GM18502 (cell line): Measurements from ENCODE around the gene TRPC4.

ENCODE experiments used
- ATAC-seq: cut with Tn5 transposase; IDR thresholded peaks from one replicate; pipeline ENCODE4 v1.9.1; 2021; ENCODE audit warnings: mild to moderate bottlenecking; ENCODE audit not compliant: unreplicated experiment, poor library complexity

The TRPC4 gene

DNA sequence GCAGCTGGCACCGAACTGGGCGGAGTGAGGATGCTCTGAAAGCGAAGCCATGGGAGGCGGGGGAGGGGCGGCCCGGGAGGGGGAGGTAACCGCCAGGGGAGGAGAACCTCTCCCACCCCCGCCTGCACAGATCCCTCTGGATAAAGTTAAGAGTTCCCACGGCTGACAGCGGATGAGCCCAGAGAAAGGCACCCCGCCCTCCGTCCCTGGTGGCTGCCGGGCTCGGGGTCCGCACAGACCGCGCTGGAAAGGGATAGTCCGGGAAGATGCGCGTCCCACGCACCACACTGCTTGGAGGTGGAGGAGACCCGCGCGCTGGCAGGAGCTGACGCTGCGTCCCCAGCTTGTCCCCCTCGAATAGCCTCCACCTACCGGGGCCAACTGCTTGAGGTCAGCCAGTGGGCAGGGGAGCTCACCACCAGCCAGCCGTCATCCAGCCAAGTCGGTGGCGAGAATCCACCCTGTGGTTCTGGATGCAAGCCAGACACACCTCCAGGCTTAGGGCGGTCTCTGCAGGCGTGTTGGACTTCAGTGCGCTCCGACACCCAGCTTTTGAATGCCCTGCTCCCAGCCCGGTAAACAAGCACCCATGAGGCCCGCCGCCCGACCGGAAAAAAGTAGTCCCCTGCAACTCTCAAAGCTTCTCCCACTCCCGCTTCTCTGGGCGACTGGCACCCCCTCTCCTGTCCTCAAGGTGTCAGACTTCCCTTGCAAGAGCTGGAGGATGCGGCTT lies at the start of gene TRPC4:
TSS of gene TRPC4 (minus strand) at position 17 of the 733 bp plus-strand sequence. CDS start 86,439 bp downstream, outside the sequence.
- ATAC-seq: no peak

DNA sequence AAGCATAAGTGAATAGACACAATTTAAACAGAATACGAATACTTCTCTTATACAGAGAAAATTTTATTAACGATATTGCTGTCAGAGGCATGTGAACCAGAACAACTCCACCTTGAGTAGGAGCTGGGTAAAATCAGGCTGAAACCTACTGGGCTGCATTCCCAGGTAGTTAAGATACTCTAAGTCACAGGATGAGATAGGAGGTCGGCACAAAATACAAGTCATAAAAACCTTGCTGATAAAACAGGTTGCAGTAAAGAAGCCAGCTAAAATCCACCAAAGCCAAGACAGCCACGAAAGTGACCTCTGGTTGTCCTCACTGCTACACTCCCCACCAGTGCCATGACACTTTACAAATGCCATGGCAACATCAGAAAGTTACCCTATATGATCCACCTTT lies 49.2 kb upstream of the TRPC4 start:
- ATAC-seq: no peak

- ATAC-seq: no peak
These were observed 48.6 kb upstream of the TRPC4 start for GRCh38 chr13:37918116-37918714.

DNA sequence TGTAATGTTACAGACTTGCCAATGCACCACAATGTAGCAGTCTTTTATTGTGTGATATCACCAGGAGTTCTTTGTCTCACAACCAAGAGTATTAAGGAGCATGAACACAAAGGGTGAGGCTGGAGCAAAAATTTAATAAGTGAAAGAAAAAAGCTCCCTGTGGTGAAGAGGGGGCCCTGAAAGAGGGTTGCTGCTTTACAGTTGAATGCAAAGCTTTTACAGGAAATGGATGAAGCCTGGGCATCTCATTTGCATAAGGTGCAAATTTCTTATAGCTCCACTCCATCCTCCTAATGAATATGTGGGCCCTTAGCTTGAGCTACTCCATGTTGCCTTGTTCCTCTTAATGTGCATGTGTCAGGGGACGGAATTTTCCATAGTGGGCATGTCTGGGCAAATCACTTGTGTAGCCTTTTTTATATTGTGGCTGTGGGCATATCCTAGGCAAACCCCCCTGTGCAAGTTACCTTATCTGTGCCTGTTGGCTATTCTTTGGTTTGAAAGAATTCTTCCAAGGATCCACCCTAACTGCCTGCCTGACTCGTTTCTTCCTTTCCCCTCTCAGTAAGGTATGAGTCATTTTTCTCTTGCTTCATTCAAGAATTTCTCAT lies 45.3 kb upstream of the TRPC4 start:
- no peak for ATAC-seq

GRCh38 chr13:37910790-37911189 lies 41.2 kb upstream of the TRPC4 start:
- ATAC-seq: no peak

DNA sequence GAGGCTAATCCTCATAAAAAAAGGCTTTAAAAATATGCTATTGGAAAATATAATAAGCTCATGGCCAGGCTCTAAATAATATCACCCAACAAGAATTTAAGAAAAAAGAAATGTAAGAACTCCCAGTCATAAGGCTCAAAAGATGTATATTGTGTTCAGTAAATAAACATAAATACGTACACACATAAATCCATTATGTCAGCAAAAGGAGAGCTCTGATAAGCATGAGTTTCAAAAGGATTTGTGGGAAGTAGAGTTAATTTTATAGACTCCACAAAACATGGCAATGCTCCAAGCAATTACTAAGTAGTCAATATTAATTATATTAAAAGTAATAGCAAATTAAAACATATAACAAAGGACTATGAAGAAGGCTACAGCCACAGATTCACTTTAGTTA lies 37.3 kb upstream of the TRPC4 start:
- ATAC-seq: no peak

DNA sequence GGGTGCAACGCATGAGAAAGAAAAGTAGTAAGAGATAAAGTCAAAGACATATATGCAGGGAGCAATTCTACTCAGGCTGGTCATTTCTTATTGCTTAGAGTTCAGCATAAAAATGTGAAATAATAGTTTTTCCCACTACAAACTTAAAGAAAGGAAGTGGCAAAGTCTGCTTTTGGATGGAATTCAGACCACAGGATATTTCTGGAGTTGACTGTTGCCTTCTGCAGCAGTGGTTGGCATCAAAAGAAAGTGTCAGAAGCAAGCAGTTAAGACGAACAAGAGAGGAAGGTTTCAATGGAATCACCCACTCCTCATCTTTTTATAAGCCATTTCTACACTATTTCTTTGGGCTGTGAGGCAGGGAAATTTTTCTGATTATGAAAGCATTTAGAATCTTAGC lies 36.2 kb upstream of the TRPC4 start:
- ATAC-seq: no peak

DNA sequence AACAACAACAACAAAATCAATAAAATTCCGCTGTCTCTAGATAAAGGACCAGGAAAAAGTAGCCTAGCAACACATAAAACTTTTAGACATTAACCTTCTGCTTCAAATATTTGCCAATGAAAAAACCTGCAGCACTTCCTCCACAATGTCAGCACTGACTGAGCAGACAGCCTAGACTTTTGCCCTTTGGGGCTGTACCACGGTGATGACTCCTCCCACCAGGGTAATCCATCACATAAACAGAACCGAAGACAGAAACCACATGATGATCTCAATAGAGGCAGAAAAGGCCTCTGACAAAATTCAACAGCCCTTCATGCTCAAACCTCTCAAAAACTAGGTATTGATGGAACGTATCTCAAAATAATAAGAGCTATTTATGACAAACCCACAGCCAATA lies 30.2 kb upstream of the TRPC4 start:
- no peak for ATAC-seq

GRCh38 chr13:37893321-37893720 lies 23.7 kb upstream of the TRPC4 start:
- ATAC-seq: no peak

- no peak for ATAC-seq
These were observed 20.2 kb upstream of the TRPC4 start for GRCh38 chr13:37889820-37890219.

DNA sequence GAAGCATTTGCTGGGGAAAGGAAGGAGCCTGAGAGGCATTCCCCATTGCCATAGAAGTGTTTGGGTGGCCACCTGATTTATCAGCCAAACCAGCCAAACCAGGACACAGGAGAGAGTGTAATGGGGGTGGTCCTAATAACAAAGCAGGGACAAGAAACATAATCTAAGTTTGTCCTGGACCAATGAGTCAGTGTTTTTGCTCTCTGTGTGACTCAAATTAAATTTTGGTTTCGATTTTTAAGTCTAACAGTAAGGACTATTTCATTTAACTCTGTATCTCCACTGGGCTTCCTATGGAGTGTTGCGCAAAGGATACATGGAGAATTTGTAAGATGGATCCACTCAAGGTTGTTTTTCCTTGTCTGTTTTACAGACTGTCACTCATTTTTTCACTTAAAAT lies 19.5 kb upstream of the TRPC4 start:
- ATAC-seq: peak; percentile 47

DNA sequence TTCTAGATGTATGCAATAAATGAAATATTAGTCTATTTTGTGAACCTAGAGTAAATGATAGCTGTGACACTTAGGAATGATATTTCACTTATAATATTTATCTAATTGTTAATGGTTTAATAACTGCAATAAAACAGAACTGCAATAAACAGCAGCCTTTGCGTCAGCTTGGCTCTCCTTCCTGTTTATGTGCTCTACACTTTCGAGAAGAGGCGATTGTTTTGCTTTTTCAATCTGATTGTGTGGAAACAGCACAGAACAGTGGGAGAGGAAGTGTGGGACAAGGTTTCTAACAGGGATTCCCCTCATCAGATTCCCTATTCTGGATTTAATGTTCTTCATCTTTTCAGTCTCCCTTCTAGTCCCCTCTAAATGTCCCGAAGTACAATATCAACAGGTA lies 17.3 kb upstream of the TRPC4 start:
- no peak for ATAC-seq

- no peak for ATAC-seq
These were observed 15.1 kb upstream of the TRPC4 start for GRCh38 chr13:37884674-37885073.

DNA sequence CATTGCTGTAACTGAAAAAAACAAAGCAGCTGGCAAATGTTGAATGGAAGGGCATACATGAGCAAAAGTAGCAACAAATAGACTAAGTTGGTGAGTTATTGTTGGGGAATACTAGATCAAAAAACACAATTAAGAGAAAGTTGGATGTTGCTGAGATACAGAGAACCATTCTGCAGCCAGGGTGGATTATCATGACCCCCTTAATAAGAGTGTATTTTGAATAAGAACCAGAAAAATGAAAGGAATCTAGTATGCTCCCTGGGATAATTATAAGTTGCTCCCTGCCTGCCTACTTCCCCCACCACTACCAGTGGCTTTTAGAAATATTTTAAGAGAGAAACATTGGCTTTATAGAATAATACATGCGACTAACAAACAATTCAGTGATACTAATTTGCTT lies 14.5 kb upstream of the TRPC4 start:
- no peak for ATAC-seq

GRCh38 chr13:37878921-37879320 lies 9.3 kb upstream of the TRPC4 start:
- ATAC-seq: no peak

- ATAC-seq: no peak
These were observed 8.9 kb upstream of the TRPC4 start for GRCh38 chr13:37878496-37878895.

DNA sequence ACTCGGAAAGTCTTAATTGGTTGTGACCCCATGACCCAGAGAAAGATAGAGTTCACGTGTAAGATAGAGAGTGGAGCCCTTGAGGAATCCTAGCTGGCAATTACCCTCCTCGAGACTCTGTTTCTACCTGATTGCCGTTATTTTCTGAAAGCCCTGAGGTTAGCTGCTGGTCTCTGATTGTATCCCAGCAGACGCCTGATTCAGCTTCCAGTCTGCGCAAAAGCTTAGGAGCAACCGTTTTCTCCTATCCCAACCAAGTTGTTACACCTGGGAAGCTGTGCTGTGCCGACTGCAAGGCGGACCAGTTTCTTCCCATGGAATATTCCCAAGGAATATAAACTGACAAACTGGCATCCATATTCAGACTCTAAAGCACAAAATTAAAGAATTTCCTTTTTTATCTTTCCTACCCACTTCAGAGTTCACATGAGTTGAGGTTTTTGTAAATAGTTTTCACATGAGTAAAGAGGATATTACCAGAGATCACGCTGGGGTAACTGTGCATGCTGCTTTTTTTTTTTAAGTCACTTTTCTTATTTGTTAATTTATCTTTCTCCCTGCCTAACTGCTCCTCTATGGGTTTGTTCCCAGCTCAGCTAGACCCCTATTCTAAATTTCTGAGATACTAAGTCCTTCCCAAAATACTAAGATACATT lies 1.5 kb upstream of the TRPC4 start:
- ATAC-seq: no peak

- ATAC-seq: no peak
These were observed 895 bp upstream of the TRPC4 start for GRCh38 chr13:37870489-37870845.

DNA sequence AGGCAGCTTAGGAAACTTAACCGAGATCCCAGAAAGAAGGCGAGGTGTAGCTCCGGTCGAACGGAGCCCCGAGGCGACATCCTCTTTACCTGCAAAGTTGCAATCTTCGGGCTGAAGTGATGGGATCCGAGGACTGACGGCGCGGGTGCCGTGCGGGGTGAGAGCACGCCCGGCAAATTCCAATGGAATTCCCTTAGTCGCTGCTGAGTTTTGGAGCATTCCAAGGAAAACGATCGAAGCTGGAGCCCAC lies 141 bp downstream of the TRPC4 start:
- ATAC-seq: no peak

- no peak for ATAC-seq
These were observed 674 bp downstream of the TRPC4 start for GRCh38 chr13:37868691-37869505.

DNA sequence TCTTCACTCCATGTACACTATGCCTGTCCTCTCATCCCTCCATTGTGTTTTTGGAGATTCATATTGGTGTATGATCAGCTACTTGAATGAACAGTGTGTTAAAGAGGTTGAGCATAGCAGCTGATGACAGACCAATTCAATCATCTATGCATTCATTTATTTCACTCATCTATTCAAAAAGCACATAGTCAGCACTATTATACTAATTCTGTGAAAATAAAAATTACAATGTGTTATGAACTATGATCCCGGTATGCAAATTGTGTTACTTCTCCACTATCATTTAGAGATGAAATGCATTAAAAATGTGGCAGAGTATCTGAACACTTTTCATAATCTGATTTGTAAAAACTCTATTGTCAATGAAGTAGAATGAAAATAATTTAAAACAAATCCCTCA lies 5.9 kb downstream of the TRPC4 start:
- no peak for ATAC-seq
